Stromal cell of bone marrow (primary cell): ENCODE measurements around the gene NEAT1.

Experiments
- DNase-seq: peaks from one replicate; pipeline ENCODE4 v3.0.0-alpha.2; 2012; ENCODE audit warnings: low read depth

Gene NEAT1

GRCh38 chr11:65421794-65422632 lies 585 bp upstream of the NEAT1 start:
- peak; percentile 93 for DNase-seq

- no peak for DNase-seq
Observed at GRCh38 chr11:65423516-65424204, 1.1 kb downstream of the NEAT1 start.

- peak; percentile 28 for DNase-seq
Observed at GRCh38 chr11:65424205-65425104, 1.9 kb downstream of the NEAT1 start.

GRCh38 chr11:65425105-65425970 lies 2.7 kb downstream of the NEAT1 start:
- DNase-seq, result peak; percentile 42

- DNase-seq, result peak; percentile 37
Observed at GRCh38 chr11:65425971-65426838, 3.6 kb downstream of the NEAT1 start.

GRCh38 chr11:65426839-65427690 lies 4.5 kb downstream of the NEAT1 start:
- DNase-seq, result peak; percentile 55

GRCh38 chr11:65427691-65428577 lies 5.3 kb downstream of the NEAT1 start:
- DNase-seq, result peak; percentile 64

GRCh38 chr11:65428578-65429067 lies 6.0 kb downstream of the NEAT1 start:
- DNase-seq, result peak; percentile 28

GRCh38 chr11:65429068-65429681 lies 6.6 kb downstream of the NEAT1 start:
- peak; percentile 64 for DNase-seq

- DNase-seq, result peak; percentile 74
Observed at GRCh38 chr11:65429724-65430405, 7.3 kb downstream of the NEAT1 start.

- DNase-seq, result peak; percentile 45
Observed at GRCh38 chr11:65430406-65431217, 8.0 kb downstream of the NEAT1 start.

- DNase-seq, result peak; percentile 31
Observed at GRCh38 chr11:65431451-65432099, 9.0 kb downstream of the NEAT1 start.

GRCh38 chr11:65432100-65432650 lies 9.6 kb downstream of the NEAT1 start:
- DNase-seq, result no peak

GRCh38 chr11:65432686-65433582 lies 10.3 kb downstream of the NEAT1 start:
- peak; percentile 31 for DNase-seq
